Lower leg skin (tissue), 4 donors: ENCODE results near the gene BIRC7. TPM values are rescaled to one million over a fixed set of nuclear protein-coding genes. Genes with fewer than 3 reads are reported as not detected.

Source experiments
- DNase-seq, 2 donors: peaks; one replicate each; pipeline ENCODE4 v3.0.0-alpha.2; 2019; ENCODE audit warnings: low spot score in 2 of 2
- H3K4me3 ChIP-seq: fragments of 200-600 bp; sonication (generic); 2 replicates; pipeline ENCODE4 v1.5.1; 2017; ENCODE audit warnings: mild to moderate bottlenecking, low read depth; ENCODE audit not compliant: poor library complexity, severe bottlenecking
- CTCF ChIP-seq, 3 donors: fragments of 450-650 bp; IDR thresholded peaks; one replicate each; pipeline ENCODE4 v1.5.1; 2016; ENCODE audit warnings: antibody characterized with exemption in 3 of 3, mild to moderate bottlenecking in 3 of 3, moderate library complexity in 2 of 3
- POLR2A ChIP-seq, 2 donors: fragments of 450-650 bp; IDR thresholded peaks; one replicate each; pipeline ENCODE4 v1.6.1; 2016 to 2017; ENCODE audit warnings: antibody characterized with exemption in 2 of 2, mild to moderate bottlenecking in 1 of 2, moderate library complexity in 1 of 2
- WGBS, 2 donors: methylation state at CpG; one replicate each; pipeline ENCODE4 v1.1.5; 2018; 5-methylcytosine and 5-hydroxymethylcytosine counted together
- intact Hi-C: fragments of 100-400 bp; cut with DNase I; formaldehyde crosslinking; loops from one replicate; pipeline ENCODE4 v1.15.0; 2023; ENCODE audit warnings: low total_unique reads
- total RNA-seq, 4 donors: library from RNA; depleted of rRNA; stranded (reverse); fragments of >200 nt; gene quantifications; one replicate each; pipeline ENCODE4 v1.1.0, GENCODE V29; 2016

BIRC7 gene
- total RNA-seq, 4 donors from 2014 or later, result 0.53 to 2.5 (median 1.4) TPM; not detected in 1

GRCh38 chr20:63265891-63266515 lies 30.3 kb downstream of the BIRC7 start:
- intact Hi-C loops, result no loop called here
- DNase-seq, result no peak
- WGBS, 2 donors, result 64 to 67% methylated on average over 12 of the region's 12 CpGs
- H3K4me3 ChIP-seq, result no peak overlapping the region
- TF ChIP-seq CTCF (IDR thresholded peaks at IDR 0.05) (no peak), POLR2A (IDR thresholded peaks at IDR 0.05) (no peak)

GRCh38 chr20:63267691-63268090 lies 32.0 kb downstream of the BIRC7 start:
- WGBS, 2 donors, result 67 to 71% methylated on average over 9 of the region's 9 CpGs

GRCh38 chr20:63268256-63268655 lies 32.6 kb downstream of the BIRC7 start:
- WGBS, 2 donors, result 47 to 49% methylated on average over 7 of the region's 7 CpGs
- no peak for TF ChIP-seq CTCF (IDR thresholded peaks at IDR 0.05)
- no peak for TF ChIP-seq POLR2A (IDR thresholded peaks at IDR 0.05)
- intact Hi-C loops, result no loop called here
- DNase-seq, result no peak
- H3K4me3 ChIP-seq, result no peak overlapping the region

More at GRCh38 chr20:63267691-63268090, 32.0 kb downstream of the BIRC7 start:
- no peak overlapping the region for H3K4me3 ChIP-seq
- TF ChIP-seq CTCF (IDR thresholded peaks at IDR 0.05) (no peak), POLR2A (IDR thresholded peaks at IDR 0.05) (no peak)
- intact Hi-C loops, result no loop called here
- no peak for DNase-seq

- no peak overlapping the region for H3K4me3 ChIP-seq
- 21 to 31% methylated on average over 11 to 18 of the region's 18 CpGs for WGBS, 2 donors
- TF ChIP-seq POLR2A (IDR thresholded peaks at IDR 0.05) (no peak), CTCF (IDR thresholded peaks at IDR 0.05) (no peak)
- intact Hi-C loops, result no loop called here
- DNase-seq, result no peak
Observed at GRCh38 chr20:63268671-63269439, 33.1 kb downstream of the BIRC7 start.

GRCh38 chr20:63269724-63270123 lies 34.0 kb downstream of the BIRC7 start:
- intact Hi-C loops, result no loop called here
- TF ChIP-seq POLR2A (IDR thresholded peaks at IDR 0.05), result no peak
- no peak for TF ChIP-seq CTCF (IDR thresholded peaks at IDR 0.05)
- 91 to 95% methylated on average over 9 of the region's 9 CpGs for WGBS, 2 donors

More at GRCh38 chr20:63269724-63270123, 34.0 kb downstream of the BIRC7 start:
- no peak overlapping the region for H3K4me3 ChIP-seq
- no peak for DNase-seq
